Measurements from ENCODE around the gene RBM34.

RBM34 gene

GRCh38 chr1:235129774-235130570, 31.1 kb downstream of the RBM34 start:
- no peak for DNase-seq
- Histone ChIP-seq H3K4me3 (no peak overlapping the region), H3K9me3 (no peaks in the 10 kb centered on the region), H3K36me3 (peaks cover 9 to 39% (median 24%) of the 10 kb centered on the region in 3 donors), H3K27me3 (no peaks in the 10 kb centered on the region), H3K27ac (peak overlapping the region in 1 of 2 donors; percentile 96), H3K4me1 (peaks cover 0 to 29% (median 16%) of the 10 kb centered on the region in 4 donors)
- intact Hi-C loops (cut with DNase I; ENCODE audit: low total_unique reads): no loop called here
- TF ChIP-seq CTCF (IDR thresholded peaks at IDR 0.05): no peak

- H3K4me3 ChIP-seq: peak within 1 kb of the TSS; percentile 81 to 96
- intact Hi-C loops (cut with DNase I; ENCODE audit: low total_unique reads): no loop called here
- H3K36me3 ChIP-seq: peaks cover 2 to 26% (median 11%) of the 10 kb centered on the region in 3 donors
- H3K4me1 ChIP-seq: peaks cover 0 to 41% (median 17%) of the 10 kb centered on the region in 4 donors
- no peak for TF ChIP-seq CTCF (IDR thresholded peaks at IDR 0.05)
- no peaks in the 10 kb centered on the region for H3K9me3 ChIP-seq
- H3K27ac ChIP-seq: peak within 1 kb of the TSS; percentile 86 to 96
- no peaks in the 10 kb centered on the region for H3K27me3 ChIP-seq
- peak; percentile 95 to 98 for DNase-seq
These were observed 32.4 kb downstream of the RBM34 start, which contains the start of gene TOMM20 for GRCh38 chr1:235128456-235129328. TSS of gene TOMM20 (minus strand) at chr1:235128837. CDS start at chr1:235128715, 122 bp downstream.

GRCh38 chr1:235127732-235128455, 33.2 kb downstream of the RBM34 start:
- TF ChIP-seq CTCF (IDR thresholded peaks at IDR 0.05): no peak
- no peak for DNase-seq
- peaks cover 0 to 22% (median 4%) of the 10 kb centered on the region in 3 donors for H3K36me3 ChIP-seq
- H3K4me3 ChIP-seq: peak overlapping the region; percentile 81 to 96
- peak overlapping the region; percentile 86 to 96 for H3K27ac ChIP-seq
- no peaks in the 10 kb centered on the region for H3K9me3 ChIP-seq
- H3K27me3 ChIP-seq: no peaks in the 10 kb centered on the region
- H3K4me1 ChIP-seq: peaks cover 0 to 48% (median 20%) of the 10 kb centered on the region in 4 donors
- intact Hi-C loops (cut with DNase I; ENCODE audit: low total_unique reads): no loop called here

GRCh38 chr1:235127203-235127602, 33.8 kb downstream of the RBM34 start:
- Histone ChIP-seq H3K36me3 (peaks cover 0 to 18% (median 3%) of the 10 kb centered on the region in 3 donors), H3K4me1 (peaks cover 0 to 55% (median 22%) of the 10 kb centered on the region in 4 donors), H3K9me3 (no peaks in the 10 kb centered on the region), H3K27ac (peak overlapping the region in 1 of 2 donors; percentile 96), H3K4me3 (peak overlapping the region; percentile 81 to 96), H3K27me3 (no peaks in the 10 kb centered on the region)
- intact Hi-C loops (cut with DNase I; ENCODE audit: low total_unique reads): no loop called here
- TF ChIP-seq CTCF (IDR thresholded peaks at IDR 0.05): no peak
- no peak for DNase-seq

- no peak for DNase-seq
- H3K27me3 ChIP-seq: no peaks in the 10 kb centered on the region
- H3K9me3 ChIP-seq: no peaks in the 10 kb centered on the region
- peaks cover 0 to 57% (median 22%) of the 10 kb centered on the region in 4 donors for H3K4me1 ChIP-seq
- H3K4me3 ChIP-seq: no peak overlapping the region
- peaks cover 17 to 37% (median 18%) of the 10 kb centered on the region in 3 donors for H3K36me3 ChIP-seq
- TF ChIP-seq CTCF (IDR thresholded peaks at IDR 0.05): no peak
- intact Hi-C loops (cut with DNase I; ENCODE audit: low total_unique reads): no loop called here
- no peak overlapping the region for H3K27ac ChIP-seq
These were observed 36.4 kb downstream of the RBM34 start for GRCh38 chr1:235124665-235125064.

All from tibial artery (tissue), 4 donors.